Measurements from ENCODE around the gene KRTAP10-11.
"Not testable (repeated sequence)": the region's sequence is repeated elsewhere in the genome, so short reads cannot be mapped to it uniquely, and the experiment has no call there.

KRTAP10-11 gene

GRCh38 chr21:44626673-44627143 is 19.5 kb upstream of the KRTAP10-11 start, which contains the start of gene KRTAP10-9:
Gene KRTAP10-9, plus strand, starts transcription at chr21:44627093. Its CDS starts 79 bp downstream, at chr21:44627172.
- no peak for TF ChIP-seq ZFX (IDR thresholded peaks at IDR 0.05)
- TF ChIP-seq, protein P1, sequence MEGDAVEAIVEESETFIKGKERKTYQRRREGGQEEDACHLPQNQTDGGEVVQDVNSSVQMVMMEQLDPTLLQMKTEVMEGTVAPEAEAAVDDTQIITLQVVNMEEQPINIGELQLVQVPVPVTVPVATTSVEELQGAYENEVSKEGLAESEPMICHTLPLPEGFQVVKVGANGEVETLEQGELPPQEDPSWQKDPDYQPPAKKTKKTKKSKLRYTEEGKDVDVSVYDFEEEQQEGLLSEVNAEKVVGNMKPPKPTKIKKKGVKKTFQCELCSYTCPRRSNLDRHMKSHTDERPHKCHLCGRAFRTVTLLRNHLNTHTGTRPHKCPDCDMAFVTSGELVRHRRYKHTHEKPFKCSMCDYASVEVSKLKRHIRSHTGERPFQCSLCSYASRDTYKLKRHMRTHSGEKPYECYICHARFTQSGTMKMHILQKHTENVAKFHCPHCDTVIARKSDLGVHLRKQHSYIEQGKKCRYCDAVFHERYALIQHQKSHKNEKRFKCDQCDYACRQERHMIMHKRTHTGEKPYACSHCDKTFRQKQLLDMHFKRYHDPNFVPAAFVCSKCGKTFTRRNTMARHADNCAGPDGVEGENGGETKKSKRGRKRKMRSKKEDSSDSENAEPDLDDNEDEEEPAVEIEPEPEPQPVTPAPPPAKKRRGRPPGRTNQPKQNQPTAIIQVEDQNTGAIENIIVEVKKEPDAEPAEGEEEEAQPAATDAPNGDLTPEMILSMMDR (conservative IDR thresholded peaks at IDR 0.05): no peak
- H3K27ac ChIP-seq: no peak within 1 kb of the TSS

- not testable (repeated sequence) for H3K27ac ChIP-seq
These were observed 18.9 kb upstream of the KRTAP10-11 start for GRCh38 chr21:44627181-44627822.

- H3K27ac ChIP-seq: not testable (repeated sequence)
These were observed 18.4 kb upstream of the KRTAP10-11 start for GRCh38 chr21:44627831-44628233.

- TF ChIP-seq, protein P1 (conservative IDR thresholded peaks at IDR 0.05): no peak
- no peak for TF ChIP-seq ZFX (IDR thresholded peaks at IDR 0.05)
- no peak overlapping the region for H3K27ac ChIP-seq
These were observed 17.4 kb upstream of the KRTAP10-11 start for GRCh38 chr21:44628707-44629391.

- no peak for TF ChIP-seq ZFX (IDR thresholded peaks at IDR 0.05)
- TF ChIP-seq, protein P1 (conservative IDR thresholded peaks at IDR 0.05): no peak
These were observed 15.8 kb upstream of the KRTAP10-11 start for GRCh38 chr21:44630440-44630839.

DNA sequence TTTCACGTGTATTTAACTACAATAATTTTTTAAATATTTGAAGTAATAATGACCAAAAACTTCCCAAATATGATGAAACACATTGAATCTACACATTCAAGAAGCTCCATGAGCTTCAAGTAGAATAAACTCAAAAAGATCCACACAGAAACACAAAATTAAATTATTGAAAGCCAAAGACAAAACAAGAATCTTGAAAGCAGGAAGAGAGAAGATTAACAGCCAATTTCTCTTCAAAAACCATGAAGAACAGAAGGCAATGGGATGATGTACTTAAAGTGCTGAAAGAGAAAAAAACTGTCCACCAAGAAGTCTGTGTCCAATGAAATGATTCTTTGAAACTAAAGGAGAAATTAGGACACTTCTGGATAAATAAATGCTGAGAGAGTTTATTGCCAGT is 14.1 kb upstream of the KRTAP10-11 start:
- no peak overlapping the region for H3K27ac ChIP-seq
- TF ChIP-seq, protein P1 (conservative IDR thresholded peaks at IDR 0.05): no peak
- no peak for TF ChIP-seq ZFX (IDR thresholded peaks at IDR 0.05)

More at GRCh38 chr21:44630440-44630839, 15.8 kb upstream of the KRTAP10-11 start:
- no peak overlapping the region for H3K27ac ChIP-seq

- H3K27ac ChIP-seq: no peak overlapping the region
- no peak for TF ChIP-seq ZFX (IDR thresholded peaks at IDR 0.05)
These were observed 9.8 kb upstream of the KRTAP10-11 start for GRCh38 chr21:44636209-44637017.

DNA sequence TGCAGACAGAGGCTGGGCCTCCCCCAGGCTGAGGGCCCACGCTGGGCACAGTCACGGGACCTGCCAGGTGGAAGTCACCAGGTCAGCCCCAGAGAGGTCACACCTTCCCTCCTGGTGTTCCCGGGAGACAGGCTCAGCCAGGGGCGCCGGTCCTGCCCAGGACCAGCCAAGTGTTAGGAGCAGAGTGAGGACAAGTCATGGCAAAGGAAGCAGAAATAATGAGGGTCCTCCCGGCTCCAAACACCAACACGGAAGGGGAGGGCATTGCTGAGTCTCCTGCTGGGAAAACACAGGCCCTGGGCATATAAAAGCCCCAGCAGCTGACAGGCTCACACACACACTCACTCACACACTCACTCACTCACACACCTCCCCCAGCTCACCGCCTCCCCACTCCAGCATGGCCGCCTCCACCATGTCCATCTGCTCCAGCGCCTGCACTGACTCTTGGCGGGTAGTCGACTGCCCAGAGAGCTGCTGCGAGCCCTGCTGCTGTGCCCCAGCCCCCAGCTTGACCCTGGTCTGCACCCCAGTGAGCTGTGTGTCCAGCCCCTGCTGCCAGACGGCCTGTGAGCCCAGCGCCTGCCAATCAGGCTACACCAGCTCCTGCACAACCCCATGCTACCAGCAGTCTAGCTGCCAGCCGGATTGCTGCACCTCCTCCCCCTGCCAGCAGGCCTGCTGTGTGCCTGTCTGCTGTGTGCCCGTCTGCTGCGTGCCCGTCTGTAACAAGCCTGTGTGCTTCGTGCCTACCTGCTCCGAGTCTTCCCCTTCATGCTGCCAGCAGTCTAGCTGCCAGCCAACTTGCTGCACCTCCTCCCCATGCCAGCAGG is 9.0 kb upstream of the KRTAP10-11 start, which contains the start of gene KRTAP10-10:
TSS of gene KRTAP10-10 (plus strand) at position 339 of the 833 bp plus-strand sequence. CDS start at position 401, 62 bp downstream.
- TF ChIP-seq ZFX (IDR thresholded peaks at IDR 0.05): no peak
- TF ChIP-seq, protein P1 (conservative IDR thresholded peaks at IDR 0.05): no peak
- no peak within 1 kb of the TSS for H3K27ac ChIP-seq

DNA sequence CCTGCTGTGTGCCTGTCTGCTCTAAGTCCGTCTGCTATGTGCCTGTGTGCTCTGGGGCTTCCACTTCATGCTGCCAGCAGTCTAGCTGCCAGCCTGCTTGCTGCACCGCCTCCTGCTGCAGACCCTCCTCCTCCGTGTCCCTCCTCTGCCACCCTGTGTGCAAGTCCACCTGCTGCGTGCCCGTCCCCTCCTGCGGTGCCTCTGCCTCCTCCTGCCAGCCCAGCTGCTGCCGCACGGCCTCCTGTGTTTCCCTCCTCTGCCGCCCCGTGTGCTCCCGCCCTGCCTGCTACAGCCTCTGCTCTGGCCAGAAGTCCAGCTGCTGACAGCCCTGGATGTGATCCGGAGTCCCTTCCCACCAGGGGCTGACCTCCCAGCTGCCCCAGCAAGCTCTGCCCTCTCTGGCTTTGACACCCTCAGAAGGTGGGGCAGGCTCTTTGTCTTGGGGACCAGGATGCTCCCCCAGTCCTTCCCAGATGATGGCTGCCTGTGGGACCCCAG is 8.3 kb upstream of the KRTAP10-11 start:
- H3K27ac ChIP-seq: not testable (repeated sequence)

DNA sequence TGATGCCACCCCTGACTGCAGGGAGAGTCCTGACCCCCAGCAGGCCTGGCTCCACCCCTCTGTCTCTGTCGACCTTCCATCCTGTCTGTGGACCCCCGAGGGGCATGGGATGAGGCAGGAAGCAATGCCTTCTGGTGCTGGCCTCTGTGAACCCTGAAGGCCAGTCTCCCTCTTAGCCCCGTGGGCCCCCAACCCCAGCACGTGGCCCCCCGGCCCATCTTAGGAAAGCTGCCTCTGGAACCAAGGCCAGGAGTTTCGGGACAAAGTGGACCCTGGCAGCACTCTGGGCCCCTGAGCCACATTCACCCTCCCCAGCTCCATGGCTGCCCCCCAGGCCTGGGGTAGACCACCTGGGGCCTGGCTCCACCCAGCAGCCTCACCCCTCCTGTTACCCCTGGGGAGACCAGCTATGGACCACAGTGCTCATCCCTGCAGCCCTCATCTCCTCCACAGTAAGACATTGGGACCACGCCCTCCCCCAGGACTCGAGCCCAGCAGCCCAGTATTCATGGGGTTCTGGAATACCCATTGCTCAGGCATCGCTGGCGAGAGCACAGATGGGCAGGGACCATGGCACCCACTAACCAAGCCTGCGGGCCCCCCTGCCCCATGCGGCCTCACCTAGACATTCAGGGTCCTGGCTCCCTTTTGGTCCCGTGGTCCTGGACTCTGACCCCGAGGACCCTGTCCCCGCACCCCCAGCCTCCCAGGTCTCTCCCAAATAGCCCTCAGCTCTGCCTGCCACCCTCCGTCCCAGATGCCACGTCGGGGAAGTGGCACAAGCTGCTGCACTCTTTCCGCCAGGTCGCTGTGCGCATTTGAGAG is 7.5 kb upstream of the KRTAP10-11 start:
- not testable (repeated sequence) for H3K27ac ChIP-seq

Data from C4-2B (cell line).